NK-92 (cell line): ENCODE data around the gene TRIM9.

Experiments
- DNase-seq: peaks from one replicate; lab custom pipeline; 2025; ENCODE audit not compliant: unreplicated experiment; lab: John Stamatoyannopoulos, UW

TRIM9 gene

GRCh38 chr14:51058382-51058781, 36.5 kb downstream of the TRIM9 start:
- DNase-seq: no peak

GRCh38 chr14:51056421-51056820, 38.5 kb downstream of the TRIM9 start:
- no peak for DNase-seq

GRCh38 chr14:51053157-51053556, 41.7 kb downstream of the TRIM9 start:
- no peak for DNase-seq

GRCh38 chr14:51044961-51045360, 49.9 kb downstream of the TRIM9 start:
- no peak for DNase-seq

GRCh38 chr14:51041883-51042282, 53.0 kb downstream of the TRIM9 start:
- no peak for DNase-seq

GRCh38 chr14:51041108-51041531, 53.8 kb downstream of the TRIM9 start:
- DNase-seq: no peak

GRCh38 chr14:51039252-51039651, 55.7 kb downstream of the TRIM9 start:
- no peak for DNase-seq

- no peak for DNase-seq
Measured at GRCh38 chr14:51035611-51036192, 59.2 kb downstream of the TRIM9 start.

GRCh38 chr14:51028851-51029754, 65.8 kb downstream of the TRIM9 start:
- no peak for DNase-seq

GRCh38 chr14:51028361-51028760, 66.5 kb downstream of the TRIM9 start:
- no peak for DNase-seq

- DNase-seq: no peak
Measured at GRCh38 chr14:51024377-51024776, 70.5 kb downstream of the TRIM9 start.

GRCh38 chr14:51023964-51024363, 70.9 kb downstream of the TRIM9 start:
- DNase-seq: no peak

GRCh38 chr14:51022769-51023168, 72.1 kb downstream of the TRIM9 start:
- DNase-seq: no peak

GRCh38 chr14:51020024-51020710, 74.7 kb downstream of the TRIM9 start:
- no peak for DNase-seq

- DNase-seq: no peak
Measured at GRCh38 chr14:51019089-51019488, 75.8 kb downstream of the TRIM9 start.

GRCh38 chr14:51018521-51018920, 76.4 kb downstream of the TRIM9 start:
- DNase-seq: no peak

- DNase-seq: no peak
Measured at GRCh38 chr14:51014625-51015024, 80.3 kb downstream of the TRIM9 start.

GRCh38 chr14:51014086-51014485, 80.8 kb downstream of the TRIM9 start:
- no peak for DNase-seq

- no peak for DNase-seq
Measured at GRCh38 chr14:51012055-51012454, 82.8 kb downstream of the TRIM9 start.

- DNase-seq: no peak
Measured at GRCh38 chr14:51008446-51008845, 86.5 kb downstream of the TRIM9 start.

- DNase-seq: no peak
Measured at GRCh38 chr14:51006781-51007211, 88.1 kb downstream of the TRIM9 start.

- no peak for DNase-seq
Measured at GRCh38 chr14:51006324-51006723, 88.6 kb downstream of the TRIM9 start.
